SK-N-MC (cell line): ENCODE data around the gene MAGI2.

Experiments
- DNase-seq: peaks from one replicate; pipeline ENCODE4 v3.0.0-alpha.2; 2011; ENCODE audit warnings: low read depth, low spot score
- H3K27ac ChIP-seq: fragments of 200-600 bp; sonication (generic); 2 replicates; pipeline ENCODE4 v1.5.1; 2016; ENCODE audit warnings: mixed run types
- H3K36me3 ChIP-seq: fragments of 200-600 bp; sonication (generic); 2 replicates; pipeline ENCODE4 v1.6.1; 2017; ENCODE audit warnings: antibody characterized with exemption, low read length, mixed read lengths; ENCODE audit not compliant: insufficient read depth
- H3K4me3 ChIP-seq: fragments of 200-600 bp; sonication (generic); 2 replicates; pipeline ENCODE4 v1.5.1; 2016
- H3K9ac ChIP-seq: fragments of 200-600 bp; sonication (generic); 2 replicates; pipeline ENCODE4 v1.8.0; 2017; ENCODE audit warnings: mixed run types, mixed read lengths; ENCODE audit not compliant: insufficient read length
- H3K9me3 ChIP-seq: fragments of 200-600 bp; sonication (generic); 2 replicates; pipeline ENCODE4 v1.6.1; 2017; ENCODE audit warnings: low read depth, mild to moderate bottlenecking, antibody characterized with exemption, low read length, moderate library complexity, mixed read lengths
- EZH2 ChIP-seq: fragments of 200-600 bp; sonication (generic); IDR thresholded peaks from one replicate; pipeline ENCODE4 v1.6.1; 2017; ENCODE audit warnings: antibody characterized with exemption
- FOXP2 ChIP-seq: optimal IDR thresholded peaks from 2 replicates; pipeline ENCODE3; 2011; ENCODE audit warnings: mild to moderate bottlenecking, moderate library complexity; ENCODE audit not compliant: insufficient read depth; ENCODE audit errors: extremely low read length, control extremely low read depth
- POLR2AphosphoS5 ChIP-seq: IDR thresholded peaks from 2 replicates; pipeline ENCODE4 v1.6.1; 2012; ENCODE audit warnings: mild to moderate bottlenecking, low read depth, low read length, borderline replicate concordance

Gene MAGI2

GRCh38 chr7:78099715-78100394, 1353.6 kb downstream of the MAGI2 start:
- Histone ChIP-seq H3K27ac (no peak overlapping the region), H3K4me3 (no peak overlapping the region), H3K9ac (no peak overlapping the region), H3K9me3 (no peaks in the 10 kb centered on the region), H3K36me3 (no peaks in the 10 kb centered on the region)
- DNase-seq, result no peak
- TF ChIP-seq POLR2AphosphoS5 (no peak), EZH2 (no peak), FOXP2 (no peak)

GRCh38 chr7:78095549-78095948, 1357.9 kb downstream of the MAGI2 start:
- Histone ChIP-seq H3K27ac (no peak overlapping the region), H3K9me3 (no peaks in the 10 kb centered on the region), H3K4me3 (no peak overlapping the region), H3K9ac (no peak overlapping the region), H3K36me3 (no peaks in the 10 kb centered on the region)
- DNase-seq, result no peak
- TF ChIP-seq FOXP2 (no peak), EZH2 (no peak), POLR2AphosphoS5 (no peak)

GRCh38 chr7:78092331-78092730, 1361.1 kb downstream of the MAGI2 start:
- Histone ChIP-seq H3K4me3 (no peak overlapping the region), H3K36me3 (no peaks in the 10 kb centered on the region), H3K9me3 (no peaks in the 10 kb centered on the region), H3K9ac (no peak overlapping the region), H3K27ac (no peak overlapping the region)
- TF ChIP-seq EZH2, result no peak
- TF ChIP-seq FOXP2, result no peak
- no peak for TF ChIP-seq POLR2AphosphoS5
- no peak for DNase-seq

- Histone ChIP-seq H3K27ac (no peak overlapping the region), H3K9me3 (no peaks in the 10 kb centered on the region), H3K9ac (no peak overlapping the region), H3K4me3 (no peak overlapping the region), H3K36me3 (no peaks in the 10 kb centered on the region)
- DNase-seq, result no peak
- no peak for TF ChIP-seq EZH2
- TF ChIP-seq FOXP2, result no peak
- no peak for TF ChIP-seq POLR2AphosphoS5
These were observed 1362.9 kb downstream of the MAGI2 start for GRCh38 chr7:78090616-78091015.

- Histone ChIP-seq H3K9ac (no peak overlapping the region), H3K27ac (no peak overlapping the region), H3K36me3 (no peaks in the 10 kb centered on the region), H3K4me3 (no peak overlapping the region), H3K9me3 (no peaks in the 10 kb centered on the region)
- DNase-seq, result no peak
- TF ChIP-seq FOXP2 (no peak), POLR2AphosphoS5 (no peak), EZH2 (no peak)
These were observed 1369.9 kb downstream of the MAGI2 start for GRCh38 chr7:78083476-78084120.

- Histone ChIP-seq H3K9ac (no peak overlapping the region), H3K27ac (no peak overlapping the region), H3K4me3 (no peak overlapping the region), H3K36me3 (no peaks in the 10 kb centered on the region), H3K9me3 (no peaks in the 10 kb centered on the region)
- no peak for DNase-seq
- TF ChIP-seq EZH2 (no peak), FOXP2 (no peak), POLR2AphosphoS5 (no peak)
These were observed 1370.9 kb downstream of the MAGI2 start for GRCh38 chr7:78082556-78082955.

- Histone ChIP-seq H3K9me3 (no peaks in the 10 kb centered on the region), H3K27ac (no peak overlapping the region), H3K4me3 (no peak overlapping the region), H3K9ac (no peak overlapping the region), H3K36me3 (no peaks in the 10 kb centered on the region)
- no peak for DNase-seq
- TF ChIP-seq POLR2AphosphoS5, result no peak
These were observed 1371.6 kb downstream of the MAGI2 start for GRCh38 chr7:78081888-78082287.

GRCh38 chr7:78081344-78081743, 1372.1 kb downstream of the MAGI2 start:
- no peak for DNase-seq

GRCh38 chr7:78080811-78081210, 1372.7 kb downstream of the MAGI2 start:
- Histone ChIP-seq H3K9me3 (no peaks in the 10 kb centered on the region), H3K9ac (no peak overlapping the region), H3K27ac (no peak overlapping the region), H3K4me3 (no peak overlapping the region), H3K36me3 (no peaks in the 10 kb centered on the region)
- no peak for TF ChIP-seq EZH2
- TF ChIP-seq FOXP2, result no peak
- no peak for TF ChIP-seq POLR2AphosphoS5
- DNase-seq, result no peak

More at GRCh38 chr7:78081344-78081743, 1372.1 kb downstream of the MAGI2 start:
- Histone ChIP-seq H3K9me3 (no peaks in the 10 kb centered on the region), H3K9ac (no peak overlapping the region), H3K4me3 (no peak overlapping the region), H3K27ac (no peak overlapping the region), H3K36me3 (no peaks in the 10 kb centered on the region)
- TF ChIP-seq POLR2AphosphoS5 (no peak), FOXP2 (no peak), EZH2 (no peak)
